Sigmoid colon (tissue), 4 donors: ENCODE results near the gene NUPR2.

Source experiments
- CTCF ChIP-seq, 4 experiments: fragments of 450-650 bp in 3 of 4; fragments of 200-600 bp in 1 of 4; IDR thresholded peaks; one replicate each; pipeline ENCODE4 v1.5.1; 2016 to 2019; ENCODE audit warnings: antibody characterized with exemption in 4 of 4, mild to moderate bottlenecking in 3 of 4, moderate library complexity in 2 of 4
- EP300 ChIP-seq, 4 donors: sonication (generic); formaldehyde crosslinking; IDR thresholded peaks; one replicate each; pipeline ENCODE4 v1.6.1; 2017; ENCODE audit warnings: antibody characterized with exemption in 4 of 4
- POLR2A ChIP-seq, 2 donors: fragments of 450-650 bp; IDR thresholded peaks; one replicate each; pipeline ENCODE4 v1.6.1; 2016; ENCODE audit warnings: antibody characterized with exemption in 2 of 2, mild to moderate bottlenecking in 2 of 2, moderate library complexity in 2 of 2
- POLR2AphosphoS5 ChIP-seq, 4 donors: sonication (generic); formaldehyde crosslinking; IDR thresholded peaks; one replicate each; pipeline ENCODE4 v1.6.1; 2017; ENCODE audit warnings: antibody characterized with exemption in 4 of 4

- TF ChIP-seq POLR2AphosphoS5 (IDR thresholded peaks at IDR 0.05) (no peak), EP300 (IDR thresholded peaks at IDR 0.05) (no peak), POLR2A (IDR thresholded peaks at IDR 0.05) (no peak), CTCF (IDR thresholded peaks at IDR 0.05) (no peak)
Observed at GRCh38 chr7:56081626-56082340, 34.4 kb downstream of the NUPR2 start.
